GM12875 (cell line): ENCODE results near the gene SCN3A.

Experiments
- H3K4me3 ChIP-seq: one replicate; pipeline ENCODE4 v1.5.1; 2011; ENCODE audit warnings: low read depth, low read length, control low read depth
- CTCF ChIP-seq: IDR thresholded peaks from 2 replicates; pipeline ENCODE4 v1.5.1; 2011; ENCODE audit warnings: low read depth, mild to moderate bottlenecking, control low read depth, inconsistent platforms, low read length, moderate library complexity, borderline replicate concordance; ENCODE audit not compliant: insufficient read depth

Gene SCN3A

GRCh38 chr2:165064743-165065142 is 139.1 kb downstream of the SCN3A start:
- no peak for TF ChIP-seq CTCF
- no peak overlapping the region for H3K4me3 ChIP-seq

- no peak for TF ChIP-seq CTCF
- no peak overlapping the region for H3K4me3 ChIP-seq
Observed at GRCh38 chr2:165060411-165060810, 143.4 kb downstream of the SCN3A start.

- TF ChIP-seq CTCF: no peak
- no peak overlapping the region for H3K4me3 ChIP-seq
Observed at GRCh38 chr2:165058476-165059265, 145.2 kb downstream of the SCN3A start.

- no peak for TF ChIP-seq CTCF
- H3K4me3 ChIP-seq: no peak overlapping the region
Observed at GRCh38 chr2:165057931-165058330, 145.9 kb downstream of the SCN3A start.

- no peak for TF ChIP-seq CTCF
Observed at GRCh38 chr2:165057308-165057707, 146.5 kb downstream of the SCN3A start.

GRCh38 chr2:165056564-165056963 is 147.3 kb downstream of the SCN3A start:
- TF ChIP-seq CTCF: no peak
- no peak overlapping the region for H3K4me3 ChIP-seq

More at GRCh38 chr2:165057308-165057707, 146.5 kb downstream of the SCN3A start:
- H3K4me3 ChIP-seq: no peak overlapping the region
